Fibroblast of skin of left quadriceps (primary cell): ENCODE results near the gene ZNF594.
"Not testable (repeated sequence)": the region's sequence is repeated elsewhere in the genome, so short reads cannot be mapped to it uniquely, and the experiment has no call there.

Experiments
- DNase-seq, 2 experiments: peaks; one replicate each; pipeline ENCODE4 v3.0.0-alpha.2; 2013; ENCODE audit warnings: low read depth in 2 of 2

ZNF594 gene

GRCh38 chr17:5136580-5137412, 54.9 kb downstream of the ZNF594 start:
- not testable (repeated sequence) for DNase-seq

GRCh38 chr17:5135726-5136579, 55.7 kb downstream of the ZNF594 start:
- no peak for DNase-seq

GRCh38 chr17:5135131-5135712, 56.4 kb downstream of the ZNF594 start:
- not testable (repeated sequence) for DNase-seq

- DNase-seq, result not testable (repeated sequence)
Measured at GRCh38 chr17:5134571-5134970, 57.1 kb downstream of the ZNF594 start.

GRCh38 chr17:5133961-5134360, 57.7 kb downstream of the ZNF594 start:
- DNase-seq, result not testable (repeated sequence)

- no peak for DNase-seq
Measured at GRCh38 chr17:5133311-5133710, 58.4 kb downstream of the ZNF594 start.

- DNase-seq, result not testable (repeated sequence)
Measured at GRCh38 chr17:5132503-5133225, 59.0 kb downstream of the ZNF594 start.

- DNase-seq, result not testable (repeated sequence)
Measured at GRCh38 chr17:5131799-5132502, 59.7 kb downstream of the ZNF594 start.

GRCh38 chr17:5131146-5131715, 60.4 kb downstream of the ZNF594 start:
- DNase-seq, result no peak

- not testable (repeated sequence) for DNase-seq
Measured at GRCh38 chr17:5130687-5131086, 61.0 kb downstream of the ZNF594 start.

GRCh38 chr17:5130261-5130660, 61.4 kb downstream of the ZNF594 start:
- not testable (repeated sequence) for DNase-seq

- not testable (repeated sequence) for DNase-seq
Measured at GRCh38 chr17:5129770-5130169, 61.9 kb downstream of the ZNF594 start.
